ENCODE results near the gene MSLN. TPM values are rescaled to one million over a fixed set of nuclear protein-coding genes. Genes with fewer than 3 reads are reported as not detected.

Gene MSLN
- total RNA-seq, 2 donors from 2014 or later, result 2.1 TPM; not detected in 1

- peaks cover 0 to 22% of the 10 kb centered on the region in 2 donors for H3K27me3 ChIP-seq
- TF ChIP-seq POLR2A (IDR thresholded peaks at IDR 0.05), result no peak
- TF ChIP-seq CTCF (IDR thresholded peaks at IDR 0.05), result no peak
Measured at GRCh38 chr16:813916-814412, 53.4 kb downstream of the MSLN start.

GRCh38 chr16:814974-815373 lies 54.4 kb downstream of the MSLN start:
- H3K36me3 ChIP-seq (replicated peaks in 1 of 2; ENCODE audit: insufficient read depth in 1 of 2, low read depth in 2 of 2), result no peaks in the 10 kb centered on the region
- ATAC-seq, result no peak

More at GRCh38 chr16:813916-814412, 53.4 kb downstream of the MSLN start:
- no peak overlapping the region for H3K27ac ChIP-seq
- H3K4me1 ChIP-seq, result peaks cover 7% of the 10 kb centered on the region
- no peak overlapping the region for H3K4me3 ChIP-seq
- no peaks in the 10 kb centered on the region for H3K9me3 ChIP-seq
- intact Hi-C loops (cut with DNase I), result loop anchor here (10.0 kb wide), 1 partner anchor 281 kb away; the partner anchor contains the start of gene C1QTNF8
- no peaks in the 10 kb centered on the region for H3K36me3 ChIP-seq (replicated peaks in 1 of 2; ENCODE audit: insufficient read depth in 1 of 2, low read depth in 2 of 2)
- DNase-seq (no peak), ATAC-seq (no peak)
- WGBS, 2 donors, result 55 to 59% methylated on average over 19 to 22 of the region's 22 CpGs

GRCh38 chr16:815861-816260 lies 55.3 kb downstream of the MSLN start:
- 72 to 86% methylated on average over 11 to 15 of the region's 15 CpGs for WGBS, 2 donors
- intact Hi-C loops (cut with DNase I), result loop anchor here (5.0 to 10.0 kb wide), 2 partner anchors 236 to 279 kb away; partner anchors contain the start of gene C1QTNF8
- Histone ChIP-seq H3K27ac (no peak overlapping the region), H3K36me3 (replicated peaks in 1 of 2; ENCODE audit: insufficient read depth in 1 of 2, low read depth in 2 of 2) (no peaks in the 10 kb centered on the region), H3K4me1 (peaks cover 7% of the 10 kb centered on the region), H3K4me3 (no peak overlapping the region), H3K9me3 (no peaks in the 10 kb centered on the region), H3K27me3 (peaks cover 0 to 22% of the 10 kb centered on the region in 2 donors)
- ATAC-seq (no peak), DNase-seq (no peak)
- TF ChIP-seq POLR2A (IDR thresholded peaks at IDR 0.05) (no peak), CTCF (IDR thresholded peaks at IDR 0.05) (no peak)

More at GRCh38 chr16:814974-815373, 54.4 kb downstream of the MSLN start:
- H3K27ac ChIP-seq, result no peak overlapping the region
- peaks cover 7% of the 10 kb centered on the region for H3K4me1 ChIP-seq
- H3K4me3 ChIP-seq, result no peak overlapping the region
- no peak for TF ChIP-seq POLR2A (IDR thresholded peaks at IDR 0.05)
- TF ChIP-seq CTCF (IDR thresholded peaks at IDR 0.05), result no peak
- intact Hi-C loops (cut with DNase I), result loop anchor here (5.0 to 10.0 kb wide), 2 partner anchors 237 to 280 kb away; partner anchors contain the start of gene C1QTNF8
- no peak for DNase-seq
- WGBS, 2 donors, result 56 to 58% methylated on average over 9 of the region's 9 CpGs
- no peaks in the 10 kb centered on the region for H3K9me3 ChIP-seq
- H3K27me3 ChIP-seq, result peaks cover 0 to 22% of the 10 kb centered on the region in 2 donors

GRCh38 chr16:817001-817906 lies 56.7 kb downstream of the MSLN start:
- intact Hi-C loops (cut with DNase I), result loop anchor here (5.0 to 10.0 kb wide), 2 partner anchors 235 to 278 kb away; partner anchors contain the start of gene C1QTNF8
- H3K27me3 ChIP-seq, result peaks cover 0 to 22% of the 10 kb centered on the region in 2 donors
- 49 to 61% methylated on average over 58 to 66 of the region's 71 CpGs for WGBS, 2 donors

More at GRCh38 chr16:817001-817906, 56.7 kb downstream of the MSLN start:
- Histone ChIP-seq H3K4me3 (no peak overlapping the region), H3K27ac (no peak overlapping the region), H3K36me3 (replicated peaks in 1 of 2; ENCODE audit: insufficient read depth in 1 of 2, low read depth in 2 of 2) (no peaks in the 10 kb centered on the region), H3K4me1 (peaks cover 7% of the 10 kb centered on the region), H3K9me3 (no peaks in the 10 kb centered on the region)
- ATAC-seq, result no peak
- DNase-seq, result no peak
- TF ChIP-seq POLR2A (IDR thresholded peaks at IDR 0.05) (no peak), CTCF (IDR thresholded peaks at IDR 0.05) (no peak)
